Uterus (tissue), 2 donors: Measurements from ENCODE around the gene PKD1.
"Not testable (repeated sequence)": the region's sequence is repeated elsewhere in the genome, so short reads cannot be mapped to it uniquely, and the experiment has no call there.

ENCODE experiments used
- CTCF ChIP-seq, 4 experiments: fragments of 200-600 bp in 2 of 4; fragments of 450-650 bp in 2 of 4; sonication (generic) in 2 of 4; IDR thresholded peaks; one replicate each; pipeline ENCODE4 v1.5.1; 2016 to 2019; ENCODE audit warnings: antibody characterized with exemption in 4 of 4, mild to moderate bottlenecking in 2 of 4, moderate library complexity in 1 of 4
- POLR2A ChIP-seq, 2 donors: fragments of 450-650 bp; IDR thresholded peaks; one replicate each; pipeline ENCODE4 v1.6.1; 2016; ENCODE audit warnings: antibody characterized with exemption in 2 of 2, mild to moderate bottlenecking in 1 of 2, moderate library complexity in 1 of 2

DNA sequence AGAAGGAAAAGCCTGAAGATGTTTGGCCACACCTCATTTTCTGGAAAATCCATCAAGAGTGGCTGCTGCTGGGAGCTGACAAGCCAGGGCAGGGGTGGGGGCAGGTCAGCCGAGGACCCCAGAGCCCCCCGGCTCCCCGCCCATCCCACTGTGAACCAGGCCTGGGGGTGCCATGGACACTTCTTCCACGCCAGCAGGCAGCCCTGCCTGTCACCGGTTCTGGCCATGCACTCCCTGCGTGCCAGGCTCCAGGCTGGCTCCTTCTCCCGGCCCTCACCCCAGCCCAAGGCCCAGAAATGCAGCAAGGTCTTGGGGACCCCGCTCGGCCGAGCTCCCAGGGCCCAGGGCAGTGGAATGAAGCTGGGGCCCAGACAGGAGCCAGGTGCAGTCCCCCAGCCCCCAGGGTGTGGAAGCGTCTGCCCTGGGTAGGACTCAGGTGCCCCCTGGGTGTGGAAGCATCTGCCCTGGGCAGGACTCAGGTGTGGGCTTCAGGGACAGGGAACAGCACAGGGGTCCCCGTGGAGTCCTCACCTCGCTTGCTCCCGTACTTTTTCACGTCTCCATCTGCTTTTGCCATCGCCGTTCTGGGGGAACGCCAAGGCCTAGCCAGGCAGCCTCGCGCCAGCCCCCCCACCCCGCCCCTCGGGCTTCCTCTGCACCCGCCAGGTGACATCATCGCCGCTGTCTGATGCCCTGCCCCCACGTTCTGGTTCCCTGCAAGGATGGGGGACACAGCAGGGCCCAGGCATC, 12.6 kb downstream of the PKD1 start:
- TF ChIP-seq CTCF (IDR thresholded peaks at IDR 0.05) = not testable (repeated sequence)
- peak in 1 of 2 donors; percentile 16 for TF ChIP-seq POLR2A (IDR thresholded peaks at IDR 0.05)
